HL-60 (cell line): ENCODE data around the gene MTCL3.

Experiments
- GABPA ChIP-seq: IDR thresholded peaks from 2 replicates; pipeline ENCODE4 v1.6.1; 2012; ENCODE audit warnings: low read depth
- POLR2AphosphoS5 ChIP-seq: IDR thresholded peaks from 2 replicates; pipeline ENCODE4 v1.6.1; 2012; ENCODE audit warnings: low read depth
- SPI1 ChIP-seq: IDR thresholded peaks from 2 replicates; pipeline ENCODE4 v1.6.1; 2012; ENCODE audit warnings: low read depth, mild to moderate bottlenecking, borderline replicate concordance
- TF ChIP-seq, protein P1 (sequence below): IDR thresholded peaks from one replicate; pipeline ENCODE4 v1.5.1; 2011; ENCODE audit warnings: low read length, control low read depth, inconsistent platforms; ENCODE audit not compliant: insufficient read depth
- TF ChIP-seq, protein P2 (sequence below): IDR thresholded peaks from 2 replicates; pipeline ENCODE4 v1.6.1; 2012; ENCODE audit warnings: low read depth; ENCODE audit not compliant: insufficient replicate concordance

DNA sequence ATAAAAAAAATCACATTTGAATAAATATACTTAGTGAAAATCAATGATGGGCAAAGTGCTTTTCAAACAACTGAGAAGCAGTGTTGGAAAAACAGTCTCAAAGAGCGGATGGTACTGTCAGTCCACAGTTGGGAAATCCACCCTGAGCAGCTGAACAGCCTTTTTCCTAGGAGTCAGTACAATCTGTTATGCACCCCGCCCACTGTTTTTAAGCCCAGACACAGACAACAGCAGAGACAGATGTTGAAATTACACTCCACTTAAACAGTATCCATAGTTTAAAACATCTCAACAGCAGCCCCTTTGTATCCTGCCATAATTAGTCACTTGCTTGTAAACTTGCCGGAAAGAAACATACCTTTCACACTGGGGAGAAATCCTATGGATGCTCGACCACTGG is 60.3 kb downstream of the MTCL3 start:
- TF ChIP-seq POLR2AphosphoS5: no peak
- TF ChIP-seq, protein P1, sequence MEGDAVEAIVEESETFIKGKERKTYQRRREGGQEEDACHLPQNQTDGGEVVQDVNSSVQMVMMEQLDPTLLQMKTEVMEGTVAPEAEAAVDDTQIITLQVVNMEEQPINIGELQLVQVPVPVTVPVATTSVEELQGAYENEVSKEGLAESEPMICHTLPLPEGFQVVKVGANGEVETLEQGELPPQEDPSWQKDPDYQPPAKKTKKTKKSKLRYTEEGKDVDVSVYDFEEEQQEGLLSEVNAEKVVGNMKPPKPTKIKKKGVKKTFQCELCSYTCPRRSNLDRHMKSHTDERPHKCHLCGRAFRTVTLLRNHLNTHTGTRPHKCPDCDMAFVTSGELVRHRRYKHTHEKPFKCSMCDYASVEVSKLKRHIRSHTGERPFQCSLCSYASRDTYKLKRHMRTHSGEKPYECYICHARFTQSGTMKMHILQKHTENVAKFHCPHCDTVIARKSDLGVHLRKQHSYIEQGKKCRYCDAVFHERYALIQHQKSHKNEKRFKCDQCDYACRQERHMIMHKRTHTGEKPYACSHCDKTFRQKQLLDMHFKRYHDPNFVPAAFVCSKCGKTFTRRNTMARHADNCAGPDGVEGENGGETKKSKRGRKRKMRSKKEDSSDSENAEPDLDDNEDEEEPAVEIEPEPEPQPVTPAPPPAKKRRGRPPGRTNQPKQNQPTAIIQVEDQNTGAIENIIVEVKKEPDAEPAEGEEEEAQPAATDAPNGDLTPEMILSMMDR: no peak
- TF ChIP-seq GABPA: no peak
- TF ChIP-seq, protein P2, sequence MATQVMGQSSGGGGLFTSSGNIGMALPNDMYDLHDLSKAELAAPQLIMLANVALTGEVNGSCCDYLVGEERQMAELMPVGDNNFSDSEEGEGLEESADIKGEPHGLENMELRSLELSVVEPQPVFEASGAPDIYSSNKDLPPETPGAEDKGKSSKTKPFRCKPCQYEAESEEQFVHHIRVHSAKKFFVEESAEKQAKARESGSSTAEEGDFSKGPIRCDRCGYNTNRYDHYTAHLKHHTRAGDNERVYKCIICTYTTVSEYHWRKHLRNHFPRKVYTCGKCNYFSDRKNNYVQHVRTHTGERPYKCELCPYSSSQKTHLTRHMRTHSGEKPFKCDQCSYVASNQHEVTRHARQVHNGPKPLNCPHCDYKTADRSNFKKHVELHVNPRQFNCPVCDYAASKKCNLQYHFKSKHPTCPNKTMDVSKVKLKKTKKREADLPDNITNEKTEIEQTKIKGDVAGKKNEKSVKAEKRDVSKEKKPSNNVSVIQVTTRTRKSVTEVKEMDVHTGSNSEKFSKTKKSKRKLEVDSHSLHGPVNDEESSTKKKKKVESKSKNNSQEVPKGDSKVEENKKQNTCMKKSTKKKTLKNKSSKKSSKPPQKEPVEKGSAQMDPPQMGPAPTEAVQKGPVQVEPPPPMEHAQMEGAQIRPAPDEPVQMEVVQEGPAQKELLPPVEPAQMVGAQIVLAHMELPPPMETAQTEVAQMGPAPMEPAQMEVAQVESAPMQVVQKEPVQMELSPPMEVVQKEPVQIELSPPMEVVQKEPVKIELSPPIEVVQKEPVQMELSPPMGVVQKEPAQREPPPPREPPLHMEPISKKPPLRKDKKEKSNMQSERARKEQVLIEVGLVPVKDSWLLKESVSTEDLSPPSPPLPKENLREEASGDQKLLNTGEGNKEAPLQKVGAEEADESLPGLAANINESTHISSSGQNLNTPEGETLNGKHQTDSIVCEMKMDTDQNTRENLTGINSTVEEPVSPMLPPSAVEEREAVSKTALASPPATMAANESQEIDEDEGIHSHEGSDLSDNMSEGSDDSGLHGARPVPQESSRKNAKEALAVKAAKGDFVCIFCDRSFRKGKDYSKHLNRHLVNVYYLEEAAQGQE: no peak
- TF ChIP-seq SPI1: no peak
